IMR-90 (cell line): ENCODE results near the gene MROH2A. TPM values are rescaled to one million over a fixed set of nuclear protein-coding genes. Genes with fewer than 3 reads are reported as not detected.

Source experiments
- ATAC-seq: fragments of 200-7000 bp; cut with Tn5 transposase; 2 replicates; pipeline ENCODE4 v1.9.1; 2020; ENCODE audit warnings: low read depth, mild to moderate bottlenecking, moderate library complexity
- BruUV-seq: library from RNA; stranded (reverse); fragments of 400-500 nt; replicated peaks from 2 replicates; lab custom pipeline; 2021; lab: Mats Ljungman, UMichigan
- CTCF ChIA-PET: fragments of 300-600 bp; formaldehyde crosslinking; extraction: SDS; loops from one replicate; lab custom pipeline; 2021; ENCODE audit warnings: antibody characterized with exemption; lab: Yijun Ruan, JAX
- POLR2A ChIA-PET: fragments of 300-600 bp; sonication (Branson Sonifier 250); formaldehyde crosslinking; loops from one replicate; lab custom pipeline; 2022; ENCODE audit warnings: antibody characterized with exemption; ENCODE audit not compliant: unreplicated experiment; lab: Charles Lee
- DNase-seq: peaks from one replicate; pipeline ENCODE4 v3.0.0; 2013
- H2AFZ ChIP-seq: replicated peaks from 2 replicates; pipeline ENCODE3; 2013; ENCODE audit warnings: low read length, mild to moderate bottlenecking; ENCODE audit not compliant: poor library complexity
- H2AK5ac ChIP-seq: 2 replicates; pipeline ENCODE4 v1.6.1; 2013; ENCODE audit warnings: low read depth, low read length, inconsistent platforms
- H2AK9ac ChIP-seq: replicated peaks from 2 replicates; pipeline ENCODE3; 2013; ENCODE audit warnings: mild to moderate bottlenecking, low read depth, low read length, moderate library complexity; ENCODE audit not compliant: poor library complexity
- H2BK120ac ChIP-seq: 2 replicates; pipeline ENCODE4 v1.6.1; 2013; ENCODE audit warnings: low read depth, low read length, inconsistent platforms
- H2BK15ac ChIP-seq: 3 replicates; pipeline ENCODE4 v1.6.1; 2013; ENCODE audit warnings: low read depth, low read length, inconsistent platforms
- H2BK20ac ChIP-seq: 2 replicates; pipeline ENCODE4 v1.6.1; 2013; ENCODE audit warnings: low read depth, mild to moderate bottlenecking, inconsistent platforms, low read length, moderate library complexity
- H2BK5ac ChIP-seq: 2 replicates; pipeline ENCODE4 v1.6.1; 2013; ENCODE audit warnings: mild to moderate bottlenecking, low read depth, low read length, inconsistent platforms; ENCODE audit not compliant: poor library complexity, severe bottlenecking
- H3K14ac ChIP-seq: replicated peaks from 2 replicates; pipeline ENCODE4 v1.6.1; 2013; ENCODE audit warnings: low read depth, low read length, inconsistent platforms
- H3K18ac ChIP-seq: 2 replicates; pipeline ENCODE4 v1.6.1; 2013; ENCODE audit warnings: low read depth, low read length, control low read depth
- H3K23ac ChIP-seq: 2 replicates; pipeline ENCODE4 v1.6.1; 2013; ENCODE audit warnings: low read depth, low read length, inconsistent platforms
- H3K27ac ChIP-seq: 2 replicates; pipeline ENCODE4 v1.5.1; 2013; ENCODE audit warnings: mild to moderate bottlenecking, control low read depth, low read length; ENCODE audit not compliant: insufficient read depth
- H3K27me3 ChIP-seq: 2 replicates; pipeline ENCODE4 v1.6.1; 2013; ENCODE audit warnings: low read length; ENCODE audit not compliant: control insufficient read depth, insufficient read depth
- H3K36me3 ChIP-seq: 2 replicates; pipeline ENCODE4 v1.6.1; 2013; ENCODE audit warnings: low read length, mixed read lengths; ENCODE audit not compliant: control insufficient read depth, insufficient read depth
- H3K4ac ChIP-seq: 2 replicates; pipeline ENCODE4 v1.6.1; 2013; ENCODE audit warnings: low read depth, low read length, inconsistent platforms
- H3K4me1 ChIP-seq: 2 replicates; pipeline ENCODE4 v1.6.1; 2013; ENCODE audit warnings: low read length, mixed read lengths; ENCODE audit not compliant: control insufficient read depth, insufficient read depth
- H3K4me2 ChIP-seq: 2 replicates; pipeline ENCODE4 v1.6.1; 2013; ENCODE audit warnings: low read depth, mild to moderate bottlenecking, control low read depth, low read length, moderate library complexity
- H3K4me3 ChIP-seq: 2 replicates; pipeline ENCODE4 v1.5.1; 2013; ENCODE audit warnings: low read depth, mild to moderate bottlenecking, control low read depth, low read length, moderate library complexity; ENCODE audit not compliant: insufficient read depth
- H3K56ac ChIP-seq: 2 replicates; pipeline ENCODE4 v1.6.1; 2013; ENCODE audit warnings: low read length, inconsistent platforms; ENCODE audit not compliant: insufficient read depth; ENCODE audit errors: extremely low read depth
- H3K79me1 ChIP-seq, 2 experiments: 2 replicates each; pipeline ENCODE4 v1.6.1; 2013; ENCODE audit warnings: low read length in 2 of 2, inconsistent platforms in 1 of 2, low read depth in 1 of 2
- H3K9ac ChIP-seq: 2 replicates; pipeline ENCODE4 v1.6.1; 2013; ENCODE audit warnings: low read depth, low read length, control low read depth
- H3K9me1 ChIP-seq: 2 replicates; pipeline ENCODE4 v1.6.1; 2013; ENCODE audit warnings: low read length, inconsistent platforms; ENCODE audit not compliant: insufficient read depth
- H3K9me3 ChIP-seq: 2 replicates; pipeline ENCODE4 v1.6.1; 2013; ENCODE audit warnings: low read length; ENCODE audit not compliant: control insufficient read depth, insufficient read depth
- H4K20me1 ChIP-seq: 2 replicates; pipeline ENCODE4 v1.6.1; 2013; ENCODE audit warnings: low read length, inconsistent platforms; ENCODE audit not compliant: insufficient read depth
- H4K5ac ChIP-seq: 2 replicates; pipeline ENCODE4 v1.6.1; 2013; ENCODE audit warnings: mild to moderate bottlenecking, low read depth, low read length, control low read depth
- H4K8ac ChIP-seq, 2 experiments: 2 replicates each; pipeline ENCODE4 v1.6.1; 2013; ENCODE audit warnings: low read depth in 2 of 2, low read length in 2 of 2, control low read depth in 1 of 2, inconsistent platforms in 1 of 2
- H4K91ac ChIP-seq: 2 replicates; pipeline ENCODE4 v1.6.1; 2013; ENCODE audit warnings: low read depth, low read length, inconsistent platforms; ENCODE audit not compliant: insufficient read depth
- CHD1 ChIP-seq: IDR thresholded peaks from 2 replicates; pipeline ENCODE4 v1.6.1; 2012; ENCODE audit warnings: low read depth, low read length, improper control_type of control experiment
- FOS ChIP-seq: fragments of 150-350 bp; IDR thresholded peaks from 2 replicates; pipeline ENCODE4 v1.6.1; 2016; ENCODE audit warnings: low read depth, low read length
- MAFK ChIP-seq: IDR thresholded peaks from 2 replicates; pipeline ENCODE4 v1.6.1; 2012; ENCODE audit warnings: low read depth, low read length, improper control_type of control experiment
- MAZ ChIP-seq: IDR thresholded peaks from 2 replicates; pipeline ENCODE4 v1.6.1; 2012; ENCODE audit warnings: low read depth, mild to moderate bottlenecking, low read length, improper control_type of control experiment, moderate library complexity, borderline replicate concordance
- MXI1 ChIP-seq: IDR thresholded peaks from 2 replicates; pipeline ENCODE4 v1.6.1; 2012; ENCODE audit warnings: low read depth, mild to moderate bottlenecking, low read length, moderate library complexity, borderline replicate concordance
- NFE2L2 ChIP-seq: fragments of 150-350 bp; IDR thresholded peaks from 2 replicates; pipeline ENCODE4 v1.6.1; 2016; ENCODE audit warnings: low read depth, mild to moderate bottlenecking, low read length
- POLR2A ChIP-seq: IDR thresholded peaks from 2 replicates; pipeline ENCODE4 v1.6.1; 2012; ENCODE audit warnings: mild to moderate bottlenecking, low read depth, low read length
- RAD21 ChIP-seq: IDR thresholded peaks from 2 replicates; pipeline ENCODE4 v1.6.1; 2012; ENCODE audit warnings: low read length, improper control_type of control experiment
- RCOR1 ChIP-seq: IDR thresholded peaks from 2 replicates; pipeline ENCODE4 v1.6.1; 2012; ENCODE audit warnings: mild to moderate bottlenecking, low read length, improper control_type of control experiment; ENCODE audit not compliant: insufficient replicate concordance
- RFX5 ChIP-seq: IDR thresholded peaks from 2 replicates; pipeline ENCODE4 v1.8.0; 2012; ENCODE audit warnings: low read depth, mild to moderate bottlenecking, low read length, moderate library complexity
- SMC3 ChIP-seq: fragments of 150-350 bp; IDR thresholded peaks from 2 replicates; pipeline ENCODE4 v1.6.1; 2016; ENCODE audit warnings: low read depth, mild to moderate bottlenecking, antibody characterized with exemption, low read length, moderate library complexity
- WGBS, 2 experiments: methylation state at CpG; one replicate each; pipeline versions ENCODE4 v1.1.5 to v1.1.7; 2013; ENCODE audit warnings: missing lambda C conversion rate in 2 of 2; ENCODE audit not compliant: insufficient read length in 1 of 2; ENCODE audit errors: extremely low coverage in 2 of 2; 5-methylcytosine and 5-hydroxymethylcytosine counted together
- dilution Hi-C: fragments of 300-500 bp; cut with HindIII; formaldehyde crosslinking; loops from one replicate; pipeline ENCODE4 v1.14.3; 2018; ENCODE audit warnings: low sequenced_read_pairs; ENCODE audit not compliant: unreplicated experiment
- in situ Hi-C: fragments of 300-500 bp; cut with MboI; formaldehyde crosslinking; loops from 3 replicates; pipeline ENCODE4 v1.14.3; 2019; ENCODE audit warnings: low sequenced_read_pairs, inconsistent platforms, mixed read lengths
- intact Hi-C: fragments of 100-400 bp; cut with micrococcal nuclease; formaldehyde crosslinking; loops from 2 replicates; pipeline ENCODE4 v1.10.0; 2022
- polyA plus RNA-seq, 3 experiments: library from polyadenylated mRNA; depleted of rRNA; stranded (reverse); fragments of >200 nt; gene quantifications; 2 replicates each; pipeline ENCODE4 v1.2.3, GENCODE V29; 2012; ENCODE audit warnings: low replicate concordance in 1 of 3
- total RNA-seq: library from RNA; depleted of rRNA; stranded (reverse); fragments of >200 nt; gene quantifications from 2 replicates; pipeline ENCODE4 v1.2.3, GENCODE V29; 2012
- TF ChIP-seq, protein P1 (sequence below): fragments of 150-350 bp; IDR thresholded peaks from 2 replicates; pipeline ENCODE4 v1.6.1; 2016; ENCODE audit warnings: low read depth, mild to moderate bottlenecking, low read length, moderate library complexity, borderline replicate concordance
- TF ChIP-seq, protein P2 (sequence below): fragments of 150-350 bp; IDR thresholded peaks from 2 replicates; pipeline ENCODE4 v1.6.1; 2017; ENCODE audit warnings: mild to moderate bottlenecking, antibody characterized with exemption, low read length, low read depth

The MROH2A gene
- total and polyA plus RNA-seq, 2 of the 4 experiments (the other 2 are of a cell fraction) = not detected

DNA sequence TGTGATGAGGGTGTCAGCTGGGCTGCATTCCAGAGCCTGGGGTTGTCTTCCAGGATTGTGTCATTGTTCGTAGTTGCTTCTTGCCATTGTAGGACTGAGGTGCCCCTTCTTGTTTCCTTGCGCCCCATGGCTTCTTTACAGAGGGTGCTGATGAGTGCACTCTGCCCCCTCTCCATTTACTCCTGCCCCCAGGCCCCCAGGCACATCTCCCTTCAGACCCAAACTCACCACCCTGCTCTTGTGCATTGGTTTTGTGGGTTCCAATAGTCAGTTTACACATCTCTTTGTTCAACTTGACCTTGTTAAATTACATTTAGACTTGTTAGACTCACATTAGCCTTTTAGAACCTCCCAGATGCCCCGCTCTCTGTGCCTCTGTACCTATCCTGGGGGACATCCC lies 43.1 kb downstream of the MROH2A start:
- H4K91ac ChIP-seq = no peak overlapping the region
- no peak overlapping the region for H2AK9ac ChIP-seq
- H2BK15ac ChIP-seq = no peak overlapping the region
- H3K4me2 ChIP-seq = no peak overlapping the region
- no peaks in the 10 kb centered on the region for H4K20me1 ChIP-seq
- H4K5ac ChIP-seq = no peak overlapping the region
- dilution Hi-C loops (no loop called here), intact Hi-C loops (no loop called here), in situ Hi-C loops (no loop called here)
- no peak for DNase-seq
- no peak overlapping the region for H3K9ac ChIP-seq
- H3K56ac ChIP-seq = no peak overlapping the region
- H3K4me1 ChIP-seq = no peaks in the 10 kb centered on the region
- WGBS, 2 experiments = no CpG with 5 or more reads among the region's 3 CpGs
- H3K18ac ChIP-seq = no peak overlapping the region
- no peaks in the 10 kb centered on the region for H3K9me3 ChIP-seq
- no peaks in the 10 kb centered on the region for H3K79me1 ChIP-seq
- H3K4ac ChIP-seq = no peak overlapping the region
- no peak overlapping the region for H2AK5ac ChIP-seq
- no peak overlapping the region for H3K23ac ChIP-seq
- no peak overlapping the region for H3K14ac ChIP-seq
- H3K4me3 ChIP-seq = no peak overlapping the region
- no peak overlapping the region for H2AFZ ChIP-seq
- H2BK120ac ChIP-seq = no peak overlapping the region
- no peak overlapping the region for H4K8ac ChIP-seq
- no TSS peak for BruUV-seq
- no peak for ATAC-seq
- peaks cover 10% of the 10 kb centered on the region for H3K27me3 ChIP-seq
- ChIA-PET POLR2A (no interaction called here), CTCF (no interaction called here)
- H2BK5ac ChIP-seq = no peak overlapping the region
- no peaks in the 10 kb centered on the region for H3K36me3 ChIP-seq
- H3K27ac ChIP-seq = no peak overlapping the region
- TF ChIP-seq RFX5 (no peak), MXI1 (no peak), RCOR1 (no peak), POLR2A (no peak), CHD1 (no peak), SMC3 (no peak), MAFK (no peak), MAZ (no peak), NFE2L2 (no peak), RAD21 (no peak), FOS (no peak)
- TF ChIP-seq, protein P1, sequence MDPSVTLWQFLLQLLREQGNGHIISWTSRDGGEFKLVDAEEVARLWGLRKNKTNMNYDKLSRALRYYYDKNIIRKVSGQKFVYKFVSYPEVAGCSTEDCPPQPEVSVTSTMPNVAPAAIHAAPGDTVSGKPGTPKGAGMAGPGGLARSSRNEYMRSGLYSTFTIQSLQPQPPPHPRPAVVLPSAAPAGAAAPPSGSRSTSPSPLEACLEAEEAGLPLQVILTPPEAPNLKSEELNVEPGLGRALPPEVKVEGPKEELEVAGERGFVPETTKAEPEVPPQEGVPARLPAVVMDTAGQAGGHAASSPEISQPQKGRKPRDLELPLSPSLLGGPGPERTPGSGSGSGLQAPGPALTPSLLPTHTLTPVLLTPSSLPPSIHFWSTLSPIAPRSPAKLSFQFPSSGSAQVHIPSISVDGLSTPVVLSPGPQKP = no peak
- TF ChIP-seq, protein P2, sequence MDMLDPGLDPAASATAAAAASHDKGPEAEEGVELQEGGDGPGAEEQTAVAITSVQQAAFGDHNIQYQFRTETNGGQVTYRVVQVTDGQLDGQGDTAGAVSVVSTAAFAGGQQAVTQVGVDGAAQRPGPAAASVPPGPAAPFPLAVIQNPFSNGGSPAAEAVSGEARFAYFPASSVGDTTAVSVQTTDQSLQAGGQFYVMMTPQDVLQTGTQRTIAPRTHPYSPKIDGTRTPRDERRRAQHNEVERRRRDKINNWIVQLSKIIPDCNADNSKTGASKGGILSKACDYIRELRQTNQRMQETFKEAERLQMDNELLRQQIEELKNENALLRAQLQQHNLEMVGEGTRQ = no peak
- H2BK20ac ChIP-seq = no peak overlapping the region
- H3K9me1 ChIP-seq = no peaks in the 10 kb centered on the region
